GM23248 (cell line): ENCODE measurements around the gene HPSE. TPM values are rescaled to one million over a fixed set of nuclear protein-coding genes. Genes with fewer than 3 reads are reported as not detected.
"Not testable (repeated sequence)": the region's sequence is repeated elsewhere in the genome, so short reads cannot be mapped to it uniquely, and the experiment has no call there.

Experiments
- DNase-seq: peaks from one replicate; pipeline ENCODE4 v3.0.0-alpha.2; 2015
- H2AFZ ChIP-seq: fragments of 200-600 bp; sonication (generic); 2 replicates; pipeline ENCODE4 v1.6.1; 2016; ENCODE audit warnings: antibody characterized with exemption
- H3F3A ChIP-seq: fragments of 200-600 bp; sonication (generic); 2 replicates; pipeline ENCODE4 v1.6.1; 2016; ENCODE audit warnings: mild to moderate bottlenecking, antibody characterized with exemption, mixed run types; ENCODE audit not compliant: insufficient read depth
- H3K27ac ChIP-seq: fragments of 200-600 bp; sonication (generic); 2 replicates; pipeline ENCODE4 v1.5.1; 2016; ENCODE audit warnings: mild to moderate bottlenecking
- H3K27me3 ChIP-seq: fragments of 200-600 bp; sonication (generic); replicated peaks from 2 replicates; pipeline ENCODE4 v1.6.1; 2016; ENCODE audit warnings: mild to moderate bottlenecking; ENCODE audit not compliant: insufficient read depth
- H3K36me3 ChIP-seq: fragments of 200-600 bp; sonication (generic); 2 replicates; pipeline ENCODE4 v1.6.1; 2016; ENCODE audit warnings: low read depth, mild to moderate bottlenecking
- H3K4me1 ChIP-seq: fragments of 200-600 bp; sonication (generic); 2 replicates; pipeline ENCODE4 v1.6.1; 2016; ENCODE audit warnings: mild to moderate bottlenecking; ENCODE audit not compliant: insufficient read depth
- H3K4me2 ChIP-seq: fragments of 200-600 bp; sonication (generic); one replicate; pipeline ENCODE4 v1.6.1; 2016; ENCODE audit warnings: mild to moderate bottlenecking; ENCODE audit not compliant: unreplicated experiment
- H3K4me3 ChIP-seq: fragments of 200-600 bp; sonication (generic); 2 replicates; pipeline ENCODE4 v1.5.1; 2016; ENCODE audit warnings: mild to moderate bottlenecking
- H3K79me2 ChIP-seq: fragments of 200-600 bp; sonication (generic); 2 replicates; pipeline ENCODE4 v1.6.1; 2016; ENCODE audit warnings: mild to moderate bottlenecking; ENCODE audit not compliant: insufficient read depth
- H3K9ac ChIP-seq: fragments of 200-600 bp; sonication (generic); 2 replicates; pipeline ENCODE4 v1.6.1; 2016; ENCODE audit warnings: mild to moderate bottlenecking
- H3K9me2 ChIP-seq: fragments of 200-600 bp; sonication (generic); 2 replicates; pipeline ENCODE4 v1.6.1; 2016; ENCODE audit warnings: mixed run types, mild to moderate bottlenecking, moderate library complexity; ENCODE audit not compliant: insufficient read depth
- H3K9me3 ChIP-seq: fragments of 200-600 bp; sonication (generic); one replicate; pipeline ENCODE4 v1.6.1; 2017; ENCODE audit warnings: low read depth
- H4K20me1 ChIP-seq: fragments of 200-600 bp; sonication (generic); 2 replicates; pipeline ENCODE4 v1.6.0; 2016; ENCODE audit not compliant: insufficient read depth
- EZH2 ChIP-seq: fragments of 200-600 bp; sonication (generic); IDR thresholded peaks from 2 replicates; pipeline ENCODE4 v1.6.1; 2018; ENCODE audit warnings: antibody characterized with exemption, mild to moderate bottlenecking; ENCODE audit not compliant: insufficient read depth, poor library complexity, severe bottlenecking
- EZH2phosphoT487 ChIP-seq: fragments of 200-600 bp; sonication (generic); IDR thresholded peaks from 2 replicates; pipeline ENCODE4 v1.6.1; 2018; ENCODE audit warnings: antibody characterized with exemption, moderate library complexity, mild to moderate bottlenecking, low read depth; ENCODE audit not compliant: insufficient read depth
- WGBS, 2 experiments: methylation state at CpG; one replicate each; pipeline ENCODE4 v1.1.6; 2015 to 2017; ENCODE audit warnings: low lambda C conversion rate in 2 of 2, low coverage in 1 of 2; ENCODE audit errors: missing lambda C conversion rate in 2 of 2; 5-methylcytosine and 5-hydroxymethylcytosine counted together
- in situ Hi-C: fragments of 300-500 bp; cut with MboI; formaldehyde crosslinking; loops from 2 replicates; pipeline ENCODE4 v1.15.0; 2020
- polyA plus RNA-seq: library from polyadenylated mRNA; unstranded; fragments of >200 nt; fragmentation: Nextera tagmentation; extraction: Ambion mirVana; gene quantifications from 2 replicates; pipeline ENCODE4 v1.2.1, GENCODE V29; 2016
- total RNA-seq: library from RNA; depleted of rRNA; stranded (reverse); fragments of >200 nt; shearing (Covaris generic); gene quantifications from 2 replicates; pipeline ENCODE4 v1.2.3, GENCODE V29; 2014

The HPSE gene
- total and polyA plus RNA-seq, 2 experiments from 2014 or later = 0.54 to 1.5 TPM

GRCh38 chr4:83281307-83281706 lies 53.3 kb downstream of the HPSE start:
- WGBS, 2 experiments = 70 to 77% methylated on average over 4 of the region's 4 CpGs

GRCh38 chr4:83276299-83277040 lies 58.2 kb downstream of the HPSE start:
- in situ Hi-C loops = no loop called here
- Histone ChIP-seq H3K4me3 (no peak overlapping the region), H3K4me2 (no peak overlapping the region), H3K79me2 (peaks cover 5% of the 10 kb centered on the region; the same call in 1 of the 2 replicates), H3K9me3 (no peaks in the 10 kb centered on the region), H3K27me3 (no peaks in the 10 kb centered on the region), H3K27ac (no peak overlapping the region), H3K36me3 (peaks cover 6% of the 10 kb centered on the region; the same call in 1 of the 2 replicates), H4K20me1 (no peaks in the 10 kb centered on the region), H3F3A (no peaks in the 10 kb centered on the region), H3K9me2 (no peaks in the 10 kb centered on the region), H2AFZ (no peak overlapping the region), H3K4me1 (peaks cover 6% of the 10 kb centered on the region; the same call in 1 of the 2 replicates), H3K9ac (no peak overlapping the region)
- 58 to 67% methylated on average over 3 of the region's 3 CpGs for WGBS, 2 experiments
- DNase-seq = no peak
- TF ChIP-seq EZH2phosphoT487 = no peak
- TF ChIP-seq EZH2 = no peak

More at GRCh38 chr4:83281307-83281706, 53.3 kb downstream of the HPSE start:
- H3F3A ChIP-seq = peaks cover 15% of the 10 kb centered on the region
- TF ChIP-seq EZH2phosphoT487 (no peak), EZH2 (no peak)
- no peak overlapping the region for H3K9ac ChIP-seq
- DNase-seq = no peak
- H3K27me3 ChIP-seq = no peaks in the 10 kb centered on the region
- peaks cover 6% of the 10 kb centered on the region; the same call in 1 of the 2 replicates for H3K36me3 ChIP-seq
- in situ Hi-C loops = no loop called here
- no peaks in the 10 kb centered on the region for H3K9me2 ChIP-seq
- H3K4me3 ChIP-seq = no peak overlapping the region
- no peaks in the 10 kb centered on the region for H3K9me3 ChIP-seq
- H3K4me1 ChIP-seq = peaks cover 9% of the 10 kb centered on the region
- no peak overlapping the region for H3K4me2 ChIP-seq
- H3K27ac ChIP-seq = no peak overlapping the region
- H4K20me1 ChIP-seq = no peaks in the 10 kb centered on the region
- H3K79me2 ChIP-seq = peaks cover 9% of the 10 kb centered on the region
- H2AFZ ChIP-seq = no peak overlapping the region

DNA sequence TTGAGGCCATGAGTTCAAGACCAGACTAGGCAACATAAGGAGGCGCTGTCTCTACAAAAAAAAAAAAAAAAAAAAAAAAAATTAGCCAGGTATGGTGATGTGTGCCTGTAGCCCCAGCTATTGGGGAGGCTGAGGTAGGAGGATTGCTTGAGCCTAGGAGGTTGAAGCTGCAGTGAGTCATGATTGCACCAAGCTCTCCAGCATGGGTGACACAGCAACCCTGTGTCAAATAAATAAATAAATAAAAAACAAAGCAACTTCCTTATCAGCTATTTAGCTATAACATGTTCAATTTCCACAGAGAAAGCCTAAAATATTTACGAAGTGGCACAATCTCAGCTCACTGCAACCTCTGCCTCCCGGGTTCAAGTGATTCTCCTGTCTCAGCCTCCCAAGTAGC lies 60.7 kb downstream of the HPSE start:
- not testable (repeated sequence) for H3K4me3 ChIP-seq, H3K27ac ChIP-seq, H3K9me2 ChIP-seq, H3K9ac ChIP-seq, H3K27me3 ChIP-seq, H3F3A ChIP-seq, H3K36me3 ChIP-seq, H2AFZ ChIP-seq, H4K20me1 ChIP-seq, H3K79me2 ChIP-seq, DNase-seq, H3K4me2 ChIP-seq, H3K9me3 ChIP-seq
- H3K4me1 ChIP-seq = peaks cover 15% of the 10 kb centered on the region
- 98 to 99% methylated on average over 2 to 3 of the region's 3 CpGs for WGBS, 2 experiments
- in situ Hi-C loops = loop anchor here (25.0 kb wide), 2 partner anchors 412 to 812 kb away; no protein-coding TSS in a partner anchor

GRCh38 chr4:83272900-83273299 lies 61.7 kb downstream of the HPSE start:
- Histone ChIP-seq H3K9ac (no peak overlapping the region), H3K9me3 (no peaks in the 10 kb centered on the region), H2AFZ (no peak overlapping the region), H3K4me1 (peaks cover 19% of the 10 kb centered on the region), H3K4me2 (no peak overlapping the region), H3K9me2 (no peaks in the 10 kb centered on the region), H3K27me3 (no peaks in the 10 kb centered on the region), H4K20me1 (no peaks in the 10 kb centered on the region), H3K79me2 (no peaks in the 10 kb centered on the region), H3K4me3 (no peak overlapping the region), H3F3A (peaks cover 13% of the 10 kb centered on the region; the same call in 1 of the 2 replicates), H3K27ac (no peak overlapping the region), H3K36me3 (no peaks in the 10 kb centered on the region)
- no peak for TF ChIP-seq EZH2phosphoT487
- TF ChIP-seq EZH2 = no peak
- WGBS, 2 experiments = 97 to 98% methylated on average over 5 of the region's 5 CpGs
- in situ Hi-C loops = loop anchor here (25.0 kb wide), 2 partner anchors 411 to 811 kb away; no protein-coding TSS in a partner anchor
- no peak for DNase-seq
